HEK293 (cell line): ENCODE results near the gene CIROP.

Experiments
- BCL11B ChIP-seq: fragments of 450-650 bp; formaldehyde crosslinking; IDR thresholded peaks from 2 replicates; pipeline ENCODE4 v1.5.1; 2016; ENCODE audit warnings: low read depth, missing biosample characterization, missing genetic modification characterization
- CTCF ChIP-seq: fragments of 450-650 bp; formaldehyde crosslinking; IDR thresholded peaks from 2 replicates; pipeline ENCODE4 v1.5.1; 2016; ENCODE audit warnings: missing biosample characterization, missing genetic modification characterization
- ELK4 ChIP-seq: IDR thresholded peaks from 2 replicates; pipeline ENCODE4 v1.6.1; 2011; ENCODE audit warnings: mild to moderate bottlenecking, low read depth, low read length, borderline replicate concordance
- GLIS1 ChIP-seq: fragments of 450-650 bp; formaldehyde crosslinking; IDR thresholded peaks from 2 replicates; pipeline ENCODE4 v1.5.1; 2016; ENCODE audit warnings: missing biosample characterization, missing genetic modification characterization
- HOXD13 ChIP-seq: sonication (generic); formaldehyde crosslinking; IDR thresholded peaks from 2 replicates; pipeline ENCODE4 v1.8.0; 2022; ENCODE audit warnings: missing genetic modification reagents, borderline replicate concordance
- OVOL3 ChIP-seq: fragments of 450-650 bp; formaldehyde crosslinking; IDR thresholded peaks from 2 replicates; pipeline ENCODE4 v1.5.1; 2016; ENCODE audit warnings: missing biosample characterization, missing genetic modification characterization
- REPIN1 ChIP-seq: fragments of 450-650 bp; formaldehyde crosslinking; IDR thresholded peaks from 2 replicates; pipeline ENCODE4 v1.5.1; 2017; ENCODE audit warnings: missing biosample characterization, missing genetic modification characterization, low read depth
- SP7 ChIP-seq: fragments of 450-650 bp; formaldehyde crosslinking; IDR thresholded peaks from 2 replicates; pipeline ENCODE4 v1.5.1; 2016; ENCODE audit warnings: missing biosample characterization, missing genetic modification characterization
- ZBTB21 ChIP-seq: fragments of 450-650 bp; formaldehyde crosslinking; IDR thresholded peaks from 2 replicates; pipeline ENCODE4 v1.5.1; 2017; ENCODE audit warnings: missing biosample characterization, missing genetic modification characterization
- ZIC2 ChIP-seq: fragments of 450-650 bp; formaldehyde crosslinking; IDR thresholded peaks from 2 replicates; pipeline ENCODE4 v1.5.1; 2016; ENCODE audit warnings: missing biosample characterization, missing genetic modification characterization
- ZNF138 ChIP-seq: fragments of 450-650 bp; formaldehyde crosslinking; IDR thresholded peaks from 2 replicates; pipeline ENCODE4 v1.5.1; 2016; ENCODE audit warnings: missing biosample characterization, missing genetic modification characterization, borderline replicate concordance
- ZNF146 ChIP-seq: fragments of 450-650 bp; formaldehyde crosslinking; IDR thresholded peaks from 2 replicates; pipeline ENCODE4 v1.5.1; 2016; ENCODE audit warnings: missing biosample characterization, missing genetic modification characterization
- ZNF2 ChIP-seq: fragments of 450-650 bp; formaldehyde crosslinking; IDR thresholded peaks from 2 replicates; pipeline ENCODE4 v1.5.1; 2016; ENCODE audit warnings: missing biosample characterization, missing genetic modification characterization
- ZNF239 ChIP-seq: fragments of 450-650 bp; formaldehyde crosslinking; IDR thresholded peaks from 2 replicates; pipeline ENCODE4 v1.5.1; 2016; ENCODE audit warnings: missing biosample characterization, missing genetic modification characterization
- ZNF24 ChIP-seq: fragments of 450-650 bp; formaldehyde crosslinking; IDR thresholded peaks from 2 replicates; pipeline ENCODE4 v1.5.1; 2016; ENCODE audit warnings: missing biosample characterization, missing genetic modification characterization
- ZNF341 ChIP-seq: fragments of 450-650 bp; formaldehyde crosslinking; IDR thresholded peaks from 2 replicates; pipeline ENCODE4; 2016; ENCODE audit warnings: low read depth, missing biosample characterization, missing genetic modification characterization
- ZNF350 ChIP-seq: fragments of 450-650 bp; formaldehyde crosslinking; IDR thresholded peaks from 2 replicates; pipeline ENCODE4 v1.5.0; 2017; ENCODE audit warnings: missing biosample characterization, mild to moderate bottlenecking, missing genetic modification characterization
- ZNF416 ChIP-seq: fragments of 450-650 bp; formaldehyde crosslinking; IDR thresholded peaks from 2 replicates; pipeline ENCODE4 v1.5.1; 2016; ENCODE audit warnings: missing biosample characterization, missing genetic modification characterization
- ZNF555 ChIP-seq: fragments of 450-650 bp; formaldehyde crosslinking; conservative IDR thresholded peaks from 2 replicates; pipeline ENCODE4 v1.5.1; 2017; ENCODE audit warnings: missing biosample characterization, mild to moderate bottlenecking, missing genetic modification characterization, inconsistent platforms
- ZNF580 ChIP-seq: fragments of 450-650 bp; formaldehyde crosslinking; IDR thresholded peaks from 2 replicates; pipeline ENCODE4 v1.5.1; 2016; ENCODE audit warnings: missing biosample characterization, missing genetic modification characterization
- ZNF629 ChIP-seq: fragments of 450-650 bp; formaldehyde crosslinking; IDR thresholded peaks from 2 replicates; pipeline ENCODE4 v1.5.1; 2017; ENCODE audit warnings: missing biosample characterization, missing genetic modification characterization
- ZNF664 ChIP-seq: fragments of 450-650 bp; formaldehyde crosslinking; IDR thresholded peaks from 2 replicates; pipeline ENCODE4 v1.5.1; 2016; ENCODE audit warnings: missing biosample characterization, missing genetic modification characterization
- ZNF776 ChIP-seq: fragments of 450-650 bp; formaldehyde crosslinking; IDR thresholded peaks from 2 replicates; pipeline ENCODE4 v1.5.0; 2017; ENCODE audit warnings: missing biosample characterization, missing genetic modification characterization, borderline replicate concordance
- ZNF777 ChIP-seq: fragments of 450-650 bp; formaldehyde crosslinking; IDR thresholded peaks from 2 replicates; pipeline ENCODE4 v1.5.1; 2017; ENCODE audit warnings: missing biosample characterization, missing genetic modification characterization, borderline replicate concordance
- ZNF843 ChIP-seq: fragments of 450-650 bp; formaldehyde crosslinking; IDR thresholded peaks from 2 replicates; pipeline ENCODE4 v1.5.1; 2016; ENCODE audit warnings: missing biosample characterization, missing genetic modification characterization
- ZSCAN18 ChIP-seq: fragments of 450-650 bp; formaldehyde crosslinking; IDR thresholded peaks from 2 replicates; pipeline ENCODE4 v1.5.1; 2016; ENCODE audit warnings: missing biosample characterization, missing genetic modification characterization
- ZSCAN23 ChIP-seq: fragments of 450-650 bp; formaldehyde crosslinking; IDR thresholded peaks from 2 replicates; pipeline ENCODE4 v1.5.1; 2016; ENCODE audit warnings: missing biosample characterization, missing genetic modification characterization
- ZSCAN30 ChIP-seq: fragments of 450-650 bp; IDR thresholded peaks from 2 replicates; pipeline ENCODE4 v1.5.1; 2018; ENCODE audit warnings: missing biosample characterization, mild to moderate bottlenecking, missing genetic modification characterization, moderate library complexity
- TF ChIP-seq, protein P1 (sequence below): fragments of 450-650 bp; formaldehyde crosslinking; IDR thresholded peaks from 2 replicates; pipeline ENCODE4 v1.5.1; 2017; ENCODE audit warnings: missing biosample characterization, missing genetic modification characterization
- TF ChIP-seq, protein P2 (sequence below): fragments of 450-650 bp; formaldehyde crosslinking; IDR thresholded peaks from 2 replicates; pipeline ENCODE4 v1.5.1; 2016; ENCODE audit warnings: missing biosample characterization, missing genetic modification characterization
- TF ChIP-seq, protein P3 (sequence below): fragments of 450-650 bp; formaldehyde crosslinking; optimal IDR thresholded peaks from 2 replicates; pipeline ENCODE3; 2016; ENCODE audit warnings: missing biosample characterization, mild to moderate bottlenecking, missing genetic modification characterization

Gene CIROP

GRCh38 chr14:23071244-23071920, 33.4 kb downstream of the CIROP start (continued):
- TF ChIP-seq, protein P1, sequence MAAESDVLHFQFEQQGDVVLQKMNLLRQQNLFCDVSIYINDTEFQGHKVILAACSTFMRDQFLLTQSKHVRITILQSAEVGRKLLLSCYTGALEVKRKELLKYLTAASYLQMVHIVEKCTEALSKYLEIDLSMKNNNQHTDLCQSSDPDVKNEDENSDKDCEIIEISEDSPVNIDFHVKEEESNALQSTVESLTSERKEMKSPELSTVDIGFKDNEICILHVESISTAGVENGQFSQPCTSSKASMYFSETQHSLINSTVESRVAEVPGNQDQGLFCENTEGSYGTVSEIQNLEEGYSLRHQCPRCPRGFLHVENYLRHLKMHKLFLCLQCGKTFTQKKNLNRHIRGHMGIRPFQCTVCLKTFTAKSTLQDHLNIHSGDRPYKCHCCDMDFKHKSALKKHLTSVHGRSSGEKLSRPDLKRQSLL (tag by site-specific recombination), result peak; percentile 54; the same call in 1 of the 2 replicates
- TF ChIP-seq ZNF341, result peak; percentile 14; the same call in 1 of the 2 replicates
- no peak for TF ChIP-seq ZNF776 (tag by site-specific recombination)
- 0 out of 2 replicates have a peak, but pooled peaks have one; percentile 6 for TF ChIP-seq ZNF580 (tag by site-specific recombination)
- no peak for TF ChIP-seq HOXD13 (CRISPR knock-in tag)
- no peak for TF ChIP-seq CTCF (tag by site-specific recombination)
- no peak for TF ChIP-seq ZNF555 (tag by site-specific recombination)
- no peak for TF ChIP-seq ZBTB21 (tag by site-specific recombination)
- TF ChIP-seq SP7 (tag by site-specific recombination), result peak; percentile 71
- no peak for TF ChIP-seq ZNF664 (tag by site-specific recombination)
- TF ChIP-seq ZSCAN23 (tag by site-specific recombination), result 0 out of 2 replicates have a peak, but pooled peaks have one; percentile 20
- TF ChIP-seq ZNF777 (tag by site-specific recombination), result no peak
- TF ChIP-seq, protein P2, sequence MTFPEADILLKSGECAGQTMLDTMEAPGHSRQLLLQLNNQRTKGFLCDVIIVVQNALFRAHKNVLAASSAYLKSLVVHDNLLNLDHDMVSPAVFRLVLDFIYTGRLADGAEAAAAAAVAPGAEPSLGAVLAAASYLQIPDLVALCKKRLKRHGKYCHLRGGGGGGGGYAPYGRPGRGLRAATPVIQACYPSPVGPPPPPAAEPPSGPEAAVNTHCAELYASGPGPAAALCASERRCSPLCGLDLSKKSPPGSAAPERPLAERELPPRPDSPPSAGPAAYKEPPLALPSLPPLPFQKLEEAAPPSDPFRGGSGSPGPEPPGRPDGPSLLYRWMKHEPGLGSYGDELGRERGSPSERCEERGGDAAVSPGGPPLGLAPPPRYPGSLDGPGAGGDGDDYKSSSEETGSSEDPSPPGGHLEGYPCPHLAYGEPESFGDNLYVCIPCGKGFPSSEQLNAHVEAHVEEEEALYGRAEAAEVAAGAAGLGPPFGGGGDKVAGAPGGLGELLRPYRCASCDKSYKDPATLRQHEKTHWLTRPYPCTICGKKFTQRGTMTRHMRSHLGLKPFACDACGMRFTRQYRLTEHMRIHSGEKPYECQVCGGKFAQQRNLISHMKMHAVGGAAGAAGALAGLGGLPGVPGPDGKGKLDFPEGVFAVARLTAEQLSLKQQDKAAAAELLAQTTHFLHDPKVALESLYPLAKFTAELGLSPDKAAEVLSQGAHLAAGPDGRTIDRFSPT (tag by site-specific recombination), result no peak
- peak; percentile 92 for TF ChIP-seq ZIC2 (tag by site-specific recombination)
- no peak for TF ChIP-seq ZNF416 (tag by site-specific recombination)
- TF ChIP-seq ZNF146 (tag by site-specific recombination), result no peak
- TF ChIP-seq, protein P3, sequence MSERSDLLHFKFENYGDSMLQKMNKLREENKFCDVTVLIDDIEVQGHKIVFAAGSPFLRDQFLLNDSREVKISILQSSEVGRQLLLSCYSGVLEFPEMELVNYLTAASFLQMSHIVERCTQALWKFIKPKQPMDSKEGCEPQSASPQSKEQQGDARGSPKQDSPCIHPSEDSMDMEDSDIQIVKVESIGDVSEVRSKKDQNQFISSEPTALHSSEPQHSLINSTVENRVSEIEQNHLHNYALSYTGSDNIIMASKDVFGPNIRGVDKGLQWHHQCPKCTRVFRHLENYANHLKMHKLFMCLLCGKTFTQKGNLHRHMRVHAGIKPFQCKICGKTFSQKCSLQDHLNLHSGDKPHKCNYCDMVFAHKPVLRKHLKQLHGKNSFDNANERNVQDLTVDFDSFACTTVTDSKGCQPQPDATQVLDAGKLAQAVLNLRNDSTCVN (tag by site-specific recombination), result no peak
- no peak for TF ChIP-seq BCL11B (tag by site-specific recombination)
- no peak for TF ChIP-seq ZSCAN18
- no peak for TF ChIP-seq ELK4
- no peak for TF ChIP-seq OVOL3 (tag by site-specific recombination)
- no peak for TF ChIP-seq ZNF239 (tag by site-specific recombination)
- TF ChIP-seq ZNF2 (tag by site-specific recombination), result no peak
- no peak for TF ChIP-seq ZNF350
- no peak; the same call in 1 of the 2 replicates for TF ChIP-seq ZNF24 (tag by site-specific recombination)
- no peak for TF ChIP-seq ZNF843 (tag by site-specific recombination)
- TF ChIP-seq GLIS1 (tag by site-specific recombination), result peak; percentile 100
- no peak for TF ChIP-seq REPIN1 (tag by site-specific recombination)
- peak; percentile 71 for TF ChIP-seq ZNF629
- no peak for TF ChIP-seq ZNF138 (tag by site-specific recombination)
- TF ChIP-seq ZSCAN30 (tag by site-specific recombination), result peak; percentile 100
